ENCODE results near the gene EXOC1. TPM values are rescaled to one million over a fixed set of nuclear protein-coding genes. Genes with fewer than 3 reads are reported as not detected.

EXOC1 gene
- total RNA-seq, 1 experiment from 2014 or later, result 24.1 TPM

DNA sequence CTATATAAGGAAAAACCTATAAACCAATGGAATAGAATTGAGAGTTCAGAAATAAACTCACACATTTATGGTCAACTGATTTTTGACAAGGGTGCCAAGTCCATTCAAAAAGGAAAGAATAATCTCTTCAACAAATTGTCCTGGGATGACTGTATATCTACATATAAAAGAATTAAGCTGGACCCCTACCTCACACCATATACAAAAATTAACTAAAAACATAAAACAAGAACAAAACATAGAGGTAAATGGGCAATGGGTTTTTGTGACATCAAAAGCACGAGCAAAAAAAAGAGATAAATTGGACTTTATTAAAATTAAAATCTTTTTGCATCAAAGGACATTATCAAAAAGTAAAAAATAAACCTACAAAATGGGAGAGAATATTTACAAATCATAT lies 15.5 kb upstream of the EXOC1 start:
- ChIA-PET CTCF (no interaction called here), POLR2A (no interaction called here)
- ATAC-seq, result no peak
- no peak overlapping the region for H3K4me3 ChIP-seq (ENCODE audit: low read depth in 2 of 2, low read length in 2 of 2)
- H3K27me3 ChIP-seq (ENCODE audit: control insufficient read depth, insufficient read depth, low read length), result no peaks in the 10 kb centered on the region
- no peak overlapping the region for H3K27ac ChIP-seq (ENCODE audit: low read length)
- no TSS peak for BruUV-seq (replicated peaks)
- in situ Hi-C loops (cut with HindIII; ENCODE audit: low pct_unique_long_range_greater_than_20kb, low sequenced_read_pairs), result no loop called here
- intact Hi-C loops (cut with micrococcal nuclease; ENCODE audit: unreplicated experiment), result no loop called here
- no peaks in the 10 kb centered on the region for H3K36me3 ChIP-seq (ENCODE audit: control insufficient read depth, insufficient read depth, low read length)
- H3K4me1 ChIP-seq (ENCODE audit: control insufficient read depth, insufficient read depth, low read length), result no peaks in the 10 kb centered on the region
- no peak for DNase-seq (ENCODE audit: low read depth, low spot score)
- no peak for TF ChIP-seq SIN3A (IDR thresholded peaks at IDR 0.05; ENCODE audit: borderline replicate concordance, insufficient read depth, low read depth, low read length)
- no peak for TF ChIP-seq POLR2AphosphoS5 (IDR thresholded peaks at IDR 0.05; ENCODE audit: low read depth, low read length)
- no peak for TF ChIP-seq TCF7L2 (IDR thresholded peaks at IDR 0.05; ENCODE audit: low read depth, low read length)
- TF ChIP-seq, protein P1, sequence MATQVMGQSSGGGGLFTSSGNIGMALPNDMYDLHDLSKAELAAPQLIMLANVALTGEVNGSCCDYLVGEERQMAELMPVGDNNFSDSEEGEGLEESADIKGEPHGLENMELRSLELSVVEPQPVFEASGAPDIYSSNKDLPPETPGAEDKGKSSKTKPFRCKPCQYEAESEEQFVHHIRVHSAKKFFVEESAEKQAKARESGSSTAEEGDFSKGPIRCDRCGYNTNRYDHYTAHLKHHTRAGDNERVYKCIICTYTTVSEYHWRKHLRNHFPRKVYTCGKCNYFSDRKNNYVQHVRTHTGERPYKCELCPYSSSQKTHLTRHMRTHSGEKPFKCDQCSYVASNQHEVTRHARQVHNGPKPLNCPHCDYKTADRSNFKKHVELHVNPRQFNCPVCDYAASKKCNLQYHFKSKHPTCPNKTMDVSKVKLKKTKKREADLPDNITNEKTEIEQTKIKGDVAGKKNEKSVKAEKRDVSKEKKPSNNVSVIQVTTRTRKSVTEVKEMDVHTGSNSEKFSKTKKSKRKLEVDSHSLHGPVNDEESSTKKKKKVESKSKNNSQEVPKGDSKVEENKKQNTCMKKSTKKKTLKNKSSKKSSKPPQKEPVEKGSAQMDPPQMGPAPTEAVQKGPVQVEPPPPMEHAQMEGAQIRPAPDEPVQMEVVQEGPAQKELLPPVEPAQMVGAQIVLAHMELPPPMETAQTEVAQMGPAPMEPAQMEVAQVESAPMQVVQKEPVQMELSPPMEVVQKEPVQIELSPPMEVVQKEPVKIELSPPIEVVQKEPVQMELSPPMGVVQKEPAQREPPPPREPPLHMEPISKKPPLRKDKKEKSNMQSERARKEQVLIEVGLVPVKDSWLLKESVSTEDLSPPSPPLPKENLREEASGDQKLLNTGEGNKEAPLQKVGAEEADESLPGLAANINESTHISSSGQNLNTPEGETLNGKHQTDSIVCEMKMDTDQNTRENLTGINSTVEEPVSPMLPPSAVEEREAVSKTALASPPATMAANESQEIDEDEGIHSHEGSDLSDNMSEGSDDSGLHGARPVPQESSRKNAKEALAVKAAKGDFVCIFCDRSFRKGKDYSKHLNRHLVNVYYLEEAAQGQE (IDR thresholded peaks at IDR 0.05; ENCODE audit: insufficient read depth in 1 of 2, low read depth in 2 of 2, low read length in 1 of 2), result no peak
- TF ChIP-seq, protein P2, sequence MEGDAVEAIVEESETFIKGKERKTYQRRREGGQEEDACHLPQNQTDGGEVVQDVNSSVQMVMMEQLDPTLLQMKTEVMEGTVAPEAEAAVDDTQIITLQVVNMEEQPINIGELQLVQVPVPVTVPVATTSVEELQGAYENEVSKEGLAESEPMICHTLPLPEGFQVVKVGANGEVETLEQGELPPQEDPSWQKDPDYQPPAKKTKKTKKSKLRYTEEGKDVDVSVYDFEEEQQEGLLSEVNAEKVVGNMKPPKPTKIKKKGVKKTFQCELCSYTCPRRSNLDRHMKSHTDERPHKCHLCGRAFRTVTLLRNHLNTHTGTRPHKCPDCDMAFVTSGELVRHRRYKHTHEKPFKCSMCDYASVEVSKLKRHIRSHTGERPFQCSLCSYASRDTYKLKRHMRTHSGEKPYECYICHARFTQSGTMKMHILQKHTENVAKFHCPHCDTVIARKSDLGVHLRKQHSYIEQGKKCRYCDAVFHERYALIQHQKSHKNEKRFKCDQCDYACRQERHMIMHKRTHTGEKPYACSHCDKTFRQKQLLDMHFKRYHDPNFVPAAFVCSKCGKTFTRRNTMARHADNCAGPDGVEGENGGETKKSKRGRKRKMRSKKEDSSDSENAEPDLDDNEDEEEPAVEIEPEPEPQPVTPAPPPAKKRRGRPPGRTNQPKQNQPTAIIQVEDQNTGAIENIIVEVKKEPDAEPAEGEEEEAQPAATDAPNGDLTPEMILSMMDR (IDR thresholded peaks at IDR 0.05), result no peak
- H3K9me3 ChIP-seq (ENCODE audit: control insufficient read depth, insufficient read depth, low read depth, low read length), result no peaks in the 10 kb centered on the region

- in situ Hi-C loops (cut with HindIII; ENCODE audit: low pct_unique_long_range_greater_than_20kb, low sequenced_read_pairs), result no loop called here
- Histone ChIP-seq H3K4me3 (ENCODE audit: low read depth in 2 of 2, low read length in 2 of 2) (no peak overlapping the region), H3K4me1 (ENCODE audit: control insufficient read depth, insufficient read depth, low read length) (no peaks in the 10 kb centered on the region), H3K27me3 (ENCODE audit: control insufficient read depth, insufficient read depth, low read length) (no peaks in the 10 kb centered on the region), H3K36me3 (ENCODE audit: control insufficient read depth, insufficient read depth, low read length) (no peaks in the 10 kb centered on the region), H3K27ac (ENCODE audit: low read length) (no peak overlapping the region), H3K9me3 (ENCODE audit: control insufficient read depth, insufficient read depth, low read depth, low read length) (no peaks in the 10 kb centered on the region)
- no peak for ATAC-seq
- no peak for DNase-seq (ENCODE audit: low read depth, low spot score)
- CTCF ChIA-PET, result no interaction called here
- POLR2A ChIA-PET, result no interaction called here
- intact Hi-C loops (cut with micrococcal nuclease; ENCODE audit: unreplicated experiment), result no loop called here
- no TSS peak for BruUV-seq (replicated peaks)
- TF ChIP-seq, protein P2 (IDR thresholded peaks at IDR 0.05), result no peak
- TF ChIP-seq SIN3A (IDR thresholded peaks at IDR 0.05; ENCODE audit: borderline replicate concordance, insufficient read depth, low read depth, low read length) (no peak), POLR2AphosphoS5 (IDR thresholded peaks at IDR 0.05; ENCODE audit: low read depth, low read length) (no peak), TCF7L2 (IDR thresholded peaks at IDR 0.05; ENCODE audit: low read depth, low read length) (no peak)
- TF ChIP-seq, protein P1 (IDR thresholded peaks at IDR 0.05; ENCODE audit: insufficient read depth in 1 of 2, low read depth in 2 of 2, low read length in 1 of 2), result no peak
Observed at GRCh38 chr4:55838356-55838755, 15.1 kb upstream of the EXOC1 start.
